Fibroblast of skin of right quadriceps (primary cell): ENCODE data around the gene ECE2.

Experiments
- DNase-seq: peaks from one replicate; pipeline ENCODE4 v3.0.0-alpha.2; 2013

Gene ECE2

GRCh38 chr3:184275961-184276910 is at the start of gene ECE2:
Gene ECE2, plus strand, starts transcription at chr3:184276022. Its CDS starts 132 bp downstream, at chr3:184276154.
- no peak for DNase-seq

- DNase-seq, result peak; percentile 9
These were observed 48.3 kb upstream of the ECE2 start for GRCh38 chr3:184227481-184227935.

- DNase-seq, result no peak
These were observed 47.3 kb upstream of the ECE2 start for GRCh38 chr3:184228376-184229137.

GRCh38 chr3:184229394-184230080 is 46.3 kb upstream of the ECE2 start, which contains the start of gene VWA5B2:
Gene VWA5B2, plus strand, starts transcription at chr3:184229585. Its CDS starts 944 bp downstream, at chr3:184230529.
- peak; percentile 18 for DNase-seq

GRCh38 chr3:184230081-184230602 is 45.7 kb upstream of the ECE2 start:
- DNase-seq, result no peak

- no peak for DNase-seq
These were observed 45.0 kb upstream of the ECE2 start for GRCh38 chr3:184230603-184231528.

GRCh38 chr3:184231671-184232070 is 44.2 kb upstream of the ECE2 start:
- no peak for DNase-seq

GRCh38 chr3:184233127-184233843 is 42.5 kb upstream of the ECE2 start:
- no peak for DNase-seq

- peak; percentile 44 for DNase-seq
These were observed 41.6 kb upstream of the ECE2 start for GRCh38 chr3:184234224-184234623.

GRCh38 chr3:184234671-184235380 is 41.0 kb upstream of the ECE2 start:
- no peak for DNase-seq

- no peak for DNase-seq
These were observed 40.3 kb upstream of the ECE2 start for GRCh38 chr3:184235381-184236032.

- no peak for DNase-seq
These were observed 39.8 kb upstream of the ECE2 start for GRCh38 chr3:184236033-184236410.

GRCh38 chr3:184236636-184237035 is 39.2 kb upstream of the ECE2 start:
- no peak for DNase-seq

GRCh38 chr3:184237211-184237610 is 38.6 kb upstream of the ECE2 start:
- no peak for DNase-seq

- no peak for DNase-seq
These were observed 38.0 kb upstream of the ECE2 start for GRCh38 chr3:184237807-184238206.

- DNase-seq, result no peak
These were observed 37.5 kb upstream of the ECE2 start for GRCh38 chr3:184238246-184238818.

GRCh38 chr3:184239221-184239620 is 36.6 kb upstream of the ECE2 start:
- no peak for DNase-seq

GRCh38 chr3:184239708-184240107 is 36.1 kb upstream of the ECE2 start:
- no peak for DNase-seq
